Epithelial cell of prostate (primary cell): Measurements from ENCODE around the gene FDXR.

Experiments
- DNase-seq: peaks from one replicate; pipeline ENCODE4 v3.0.0-alpha.2; 2011; ENCODE audit warnings: low read depth, low spot score
- H3K27ac ChIP-seq: fragments of 450-650 bp; 2 replicates; pipeline ENCODE4 v1.5.1; 2017; ENCODE audit warnings: mild to moderate bottlenecking

Gene FDXR

DNA sequence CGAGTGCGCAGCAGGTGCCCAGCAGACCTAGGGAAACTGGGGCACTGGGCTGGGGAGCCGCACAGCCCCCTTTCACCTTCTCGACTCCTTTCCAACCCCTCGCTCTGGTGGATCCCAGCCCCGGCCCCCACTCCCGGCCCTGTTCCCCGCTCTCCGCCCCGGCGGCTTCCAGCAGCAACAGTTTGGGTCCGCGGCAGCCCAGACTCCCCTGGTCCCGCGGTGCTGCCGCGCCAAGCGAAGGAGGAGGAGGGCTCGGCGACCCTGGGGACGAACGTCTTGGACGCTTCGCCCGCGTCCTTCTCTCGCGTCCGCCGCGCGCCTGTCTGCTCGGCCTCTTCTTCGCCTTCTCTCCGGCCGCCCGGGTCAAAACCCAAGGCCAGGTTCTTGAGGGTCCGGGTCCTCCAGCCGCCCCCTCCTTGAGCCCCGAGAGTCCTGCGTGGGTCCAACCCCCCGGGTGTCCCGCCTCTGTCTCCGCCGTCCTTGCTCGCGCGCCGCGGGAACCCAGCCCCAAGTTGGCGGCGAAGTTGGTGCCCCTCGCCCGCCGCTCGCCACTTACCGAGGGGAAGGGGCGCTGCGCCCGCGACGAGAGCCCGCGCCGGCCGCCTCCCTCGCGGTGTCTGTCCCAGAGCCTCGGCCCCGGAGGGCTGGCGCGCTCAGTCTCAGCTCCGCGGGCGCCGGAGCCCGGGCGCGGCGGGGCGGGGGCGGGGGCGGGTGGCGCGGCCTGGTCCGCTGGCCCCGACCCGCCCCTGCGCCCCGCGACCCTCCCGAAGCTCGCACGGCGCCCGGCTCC is 11.7 kb downstream of the FDXR start:
- no peak overlapping the region for H3K27ac ChIP-seq
- DNase-seq: no peak

DNA sequence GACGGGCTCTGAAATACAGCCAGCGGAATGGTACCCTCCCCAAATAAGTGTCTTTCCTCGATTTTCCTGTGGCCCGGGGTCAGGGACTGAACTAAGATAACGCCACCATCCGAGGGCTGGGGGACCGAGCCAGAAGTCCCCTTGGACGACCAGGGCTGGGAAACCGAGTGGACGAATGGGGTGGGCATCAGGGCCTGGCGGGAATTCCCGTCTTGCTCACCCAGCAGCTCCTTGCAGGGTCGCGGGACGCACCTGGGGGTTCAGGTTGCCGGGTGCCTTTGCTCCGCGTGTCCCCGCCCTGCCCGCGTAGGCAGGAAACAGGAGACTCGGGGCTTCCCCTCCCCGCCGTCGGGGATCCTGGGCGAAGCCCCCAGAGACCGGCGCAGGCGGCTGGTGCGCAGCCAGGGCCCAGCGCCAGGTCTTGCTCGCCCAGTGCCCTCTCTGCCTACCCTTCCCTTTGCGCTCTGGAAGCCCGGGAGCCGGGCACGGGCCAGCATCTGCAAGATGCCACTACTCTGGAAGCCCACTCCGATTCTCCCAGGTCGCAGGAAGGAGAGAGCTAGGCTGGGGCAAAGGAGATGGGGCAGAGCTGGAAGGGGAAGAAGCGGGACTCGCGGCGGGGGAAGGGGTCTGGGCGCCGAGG is 12.4 kb downstream of the FDXR start:
- H3K27ac ChIP-seq: no peak overlapping the region
- no peak for DNase-seq

DNA sequence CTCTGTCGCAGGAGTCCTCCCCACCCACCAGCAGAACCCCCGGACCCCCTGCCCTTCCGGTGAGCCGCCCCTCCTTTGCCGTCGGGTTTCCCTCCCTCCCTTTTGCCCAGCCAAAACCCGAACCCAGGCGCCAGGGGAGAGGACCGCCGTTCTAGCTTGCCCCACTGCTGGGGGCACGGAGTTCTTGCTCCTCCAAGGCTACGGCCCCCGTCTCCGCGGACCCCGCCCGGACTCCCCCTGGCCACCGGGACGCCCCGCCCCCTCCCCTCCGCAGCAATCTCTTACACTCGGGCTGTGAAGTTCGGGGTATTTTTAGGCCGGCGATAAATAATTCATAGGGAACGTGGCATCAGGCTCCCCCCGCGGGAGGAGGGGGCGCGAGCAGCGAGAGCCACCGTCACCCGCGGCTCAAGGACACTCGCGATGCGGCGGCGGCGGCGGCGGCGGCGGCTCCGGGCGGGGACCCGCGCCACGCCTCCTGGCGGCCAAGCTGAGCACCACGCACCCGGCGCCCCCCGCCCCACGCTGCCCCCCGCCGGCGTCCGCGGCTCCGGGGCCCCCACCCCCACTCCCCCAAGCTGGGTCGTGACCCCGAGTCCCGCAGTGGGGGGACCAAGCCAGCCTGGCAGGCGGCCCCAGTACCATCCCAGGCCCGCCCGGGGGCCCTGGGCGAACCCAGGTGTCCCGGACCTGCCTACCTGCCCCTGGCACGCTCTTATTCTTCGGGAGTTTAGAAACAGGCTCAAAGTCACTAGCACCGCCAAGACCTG is 13.2 kb downstream of the FDXR start, which contains the start of gene GRIN2C:
Gene GRIN2C (minus strand): TSS at position 427 of the 770 bp plus-strand sequence. CDS start 4,793 bp downstream, outside the sequence.
- DNase-seq: no peak
- H3K27ac ChIP-seq: no peak within 1 kb of the TSS

DNA sequence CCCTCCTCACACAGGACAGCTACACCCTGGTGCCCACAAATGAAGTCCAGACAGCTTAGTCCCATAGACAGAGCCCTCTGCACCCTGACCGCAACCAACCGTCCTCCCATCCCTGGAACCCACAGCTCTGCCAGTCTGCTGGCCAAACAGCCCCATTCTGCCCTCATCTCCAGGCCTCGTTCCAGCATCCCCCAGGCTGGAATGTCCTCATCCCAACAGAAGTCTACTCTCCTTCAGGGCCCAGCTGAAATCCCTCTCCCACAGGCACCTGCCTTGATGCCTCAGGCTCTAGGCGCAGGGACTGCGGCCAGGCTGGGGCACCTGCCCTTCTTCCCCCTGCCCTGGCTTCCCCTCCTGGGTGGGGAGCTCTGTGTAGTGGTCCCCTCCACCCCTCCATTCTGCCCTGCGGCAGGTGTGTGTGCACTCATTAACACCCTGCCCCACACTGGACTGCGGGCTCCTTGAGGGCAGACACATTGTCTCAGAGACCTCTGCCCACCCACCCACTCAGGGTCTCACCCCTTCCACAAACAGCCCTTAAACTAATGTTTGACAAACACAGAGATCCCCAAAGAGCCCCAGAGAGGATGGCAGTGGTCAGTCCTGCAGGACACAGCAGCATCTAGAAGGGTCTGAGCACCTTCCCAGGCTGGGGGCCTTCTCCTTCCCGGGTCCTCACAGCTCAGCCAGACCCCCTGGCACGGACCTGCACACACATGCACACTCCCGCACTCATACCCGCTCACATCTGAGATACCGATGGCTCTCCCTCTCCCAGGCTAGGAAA is 13.9 kb downstream of the FDXR start:
- DNase-seq: no peak
- no peak overlapping the region for H3K27ac ChIP-seq

DNA sequence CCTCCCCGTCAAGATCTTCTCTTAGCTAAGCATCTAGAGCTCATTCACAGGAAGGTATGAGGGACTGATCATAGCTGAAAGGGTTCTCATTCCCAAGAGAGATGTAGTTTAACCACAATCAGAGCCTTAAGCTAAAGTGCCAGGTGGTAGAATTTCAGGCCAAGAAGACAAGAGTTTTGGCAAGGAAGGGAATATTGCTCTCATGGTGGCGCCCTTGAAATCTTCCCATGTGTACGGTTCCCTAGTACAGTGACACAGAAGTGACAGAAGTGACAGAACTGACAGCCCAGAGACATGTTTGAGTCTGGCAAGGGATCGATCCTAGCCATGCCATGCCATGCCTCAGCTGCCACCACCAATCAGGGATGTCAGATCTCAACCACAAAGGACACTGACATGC is 15.6 kb downstream of the FDXR start:
- DNase-seq: no peak
- no peak overlapping the region for H3K27ac ChIP-seq

DNA sequence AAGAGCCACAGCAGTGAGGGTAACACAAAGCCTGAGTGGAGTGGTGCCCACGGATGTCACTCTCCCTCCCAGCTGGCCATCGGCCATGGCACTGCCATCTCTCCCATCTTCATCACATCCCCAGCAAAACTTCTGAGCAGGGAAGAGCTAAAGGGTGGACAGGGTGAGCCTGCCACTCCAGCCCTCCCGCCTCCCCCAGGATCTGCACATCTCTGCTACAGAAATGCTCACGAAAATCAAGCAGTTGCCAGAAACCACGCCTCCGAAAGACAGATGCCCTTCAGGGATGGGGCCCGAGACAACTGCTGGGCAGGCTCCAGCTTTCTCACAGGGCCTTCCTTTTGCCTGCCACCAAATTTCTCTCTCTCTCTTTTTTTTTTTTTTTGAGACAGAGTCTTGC is 16.7 kb downstream of the FDXR start:
- no peak for DNase-seq
- no peak overlapping the region for H3K27ac ChIP-seq

DNA sequence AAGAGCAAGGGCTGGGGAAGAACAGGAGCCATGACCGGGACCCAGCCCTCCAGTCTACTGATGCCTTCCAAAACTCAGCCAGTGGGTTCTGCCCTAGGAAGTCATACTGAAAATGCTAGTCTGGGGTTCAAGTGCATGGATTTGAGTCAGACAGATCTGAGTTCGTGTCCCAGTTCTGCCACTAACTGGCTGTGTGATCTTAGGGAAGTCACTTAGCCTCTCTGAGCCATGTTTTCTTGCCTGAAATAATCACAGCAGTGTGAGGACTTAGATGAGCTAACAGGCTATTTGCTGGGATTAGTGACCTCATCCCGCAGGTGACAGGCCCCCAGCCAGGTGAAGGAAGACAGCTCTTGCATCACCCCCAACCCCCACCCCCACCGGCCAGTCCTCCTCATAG is 17.5 kb downstream of the FDXR start:
- no peak for DNase-seq
- H3K27ac ChIP-seq: no peak overlapping the region

DNA sequence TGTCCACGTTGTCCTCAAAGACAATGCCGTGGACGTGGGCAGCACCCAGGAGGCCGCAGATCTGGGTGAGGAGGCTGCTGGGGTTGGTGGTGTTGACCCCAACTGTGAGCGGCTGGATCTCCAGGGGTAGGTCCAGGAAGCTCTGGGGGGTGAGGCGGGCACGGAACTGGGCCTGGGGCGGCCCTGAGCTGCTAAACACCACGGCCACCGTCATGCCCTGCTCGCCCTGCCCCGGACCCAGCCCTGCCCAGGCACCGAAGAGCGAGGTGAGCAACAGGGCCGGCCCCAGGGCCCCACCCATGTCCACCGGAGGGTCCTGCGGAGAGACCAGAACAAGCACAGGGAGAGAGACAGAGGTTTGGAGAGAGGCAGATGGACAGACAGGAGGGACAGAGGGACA is 18.0 kb downstream of the FDXR start:
- H3K27ac ChIP-seq: no peak overlapping the region
- no peak for DNase-seq

DNA sequence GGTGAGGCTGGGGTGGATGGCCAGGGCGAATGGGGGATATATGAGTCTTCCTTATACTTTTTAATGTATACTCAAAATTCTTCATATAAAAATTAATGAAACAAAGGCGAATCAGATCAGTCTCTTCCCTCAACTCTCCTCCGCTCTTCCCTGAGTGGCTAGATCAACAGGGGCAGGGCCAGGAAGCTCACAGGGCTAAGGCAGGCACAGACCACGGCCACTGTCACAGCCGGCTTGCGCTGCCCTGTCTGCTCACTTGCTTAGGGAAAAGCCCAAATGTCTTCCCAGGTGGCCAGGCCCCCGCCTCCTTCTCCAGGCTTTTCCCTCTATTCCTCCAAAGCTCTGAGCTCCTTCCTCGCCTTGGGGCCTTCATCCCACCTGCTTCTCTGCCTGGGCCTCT is 19.1 kb downstream of the FDXR start:
- no peak for DNase-seq
- H3K27ac ChIP-seq: no peak overlapping the region

DNA sequence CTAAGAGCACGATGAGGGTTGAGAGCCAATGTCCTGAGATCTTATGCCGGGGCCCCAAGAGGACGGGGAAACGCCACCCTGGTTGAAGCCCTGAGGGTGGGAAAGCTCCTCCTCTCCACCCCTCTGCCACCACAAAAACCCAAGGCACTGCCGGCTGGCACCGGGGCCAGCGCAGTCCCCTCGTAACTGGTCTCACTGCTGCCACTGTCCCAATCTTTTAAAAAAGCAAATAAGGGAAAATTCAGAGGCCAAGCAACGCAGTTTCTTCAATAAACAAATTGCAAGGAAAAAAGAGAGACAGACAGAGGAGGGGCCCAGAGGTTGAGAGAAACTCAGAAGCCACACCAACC is 19.8 kb downstream of the FDXR start:
- no peak for DNase-seq
- no peak overlapping the region for H3K27ac ChIP-seq

DNA sequence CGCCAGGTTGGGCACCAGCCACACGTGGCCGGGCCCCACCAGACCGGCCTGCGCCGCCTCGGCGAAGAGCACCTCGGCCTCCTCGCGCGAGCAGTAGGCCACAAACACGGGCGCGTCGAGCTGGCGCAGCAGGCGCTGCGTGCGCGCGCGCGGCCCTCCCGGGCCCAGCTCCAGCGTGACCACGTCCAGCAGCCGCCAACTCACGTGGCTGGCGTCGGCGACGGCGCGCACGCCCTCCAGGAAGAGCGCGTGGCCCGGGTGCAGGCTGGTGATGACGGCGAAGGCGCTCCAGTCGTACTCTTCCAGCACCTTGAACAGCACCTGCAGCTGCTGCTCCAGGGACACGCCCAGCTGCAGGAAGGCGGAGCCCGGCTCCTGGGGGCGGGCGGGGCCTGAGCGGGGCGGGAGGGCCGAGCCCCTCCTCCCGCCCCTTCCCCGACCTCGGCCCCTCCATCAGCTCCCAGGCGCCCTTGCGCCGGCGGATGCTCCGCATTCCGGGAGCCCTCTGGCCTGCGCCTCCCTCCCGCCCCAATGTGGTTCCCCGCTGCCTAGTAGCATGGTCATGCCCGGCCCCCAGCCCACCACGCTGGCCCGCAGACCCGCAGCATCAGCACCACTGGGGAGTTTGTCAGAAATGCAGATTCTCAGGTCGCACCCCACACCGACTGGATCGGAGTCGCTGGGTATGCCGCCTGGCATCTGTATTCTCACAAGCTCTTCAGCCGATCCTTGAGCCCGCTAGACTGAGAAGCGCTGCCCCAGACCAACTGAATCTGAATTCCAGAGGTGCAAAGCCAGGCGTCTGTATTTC is 20.4 kb downstream of the FDXR start:
- DNase-seq: peak; percentile 8
- no peak overlapping the region for H3K27ac ChIP-seq

DNA sequence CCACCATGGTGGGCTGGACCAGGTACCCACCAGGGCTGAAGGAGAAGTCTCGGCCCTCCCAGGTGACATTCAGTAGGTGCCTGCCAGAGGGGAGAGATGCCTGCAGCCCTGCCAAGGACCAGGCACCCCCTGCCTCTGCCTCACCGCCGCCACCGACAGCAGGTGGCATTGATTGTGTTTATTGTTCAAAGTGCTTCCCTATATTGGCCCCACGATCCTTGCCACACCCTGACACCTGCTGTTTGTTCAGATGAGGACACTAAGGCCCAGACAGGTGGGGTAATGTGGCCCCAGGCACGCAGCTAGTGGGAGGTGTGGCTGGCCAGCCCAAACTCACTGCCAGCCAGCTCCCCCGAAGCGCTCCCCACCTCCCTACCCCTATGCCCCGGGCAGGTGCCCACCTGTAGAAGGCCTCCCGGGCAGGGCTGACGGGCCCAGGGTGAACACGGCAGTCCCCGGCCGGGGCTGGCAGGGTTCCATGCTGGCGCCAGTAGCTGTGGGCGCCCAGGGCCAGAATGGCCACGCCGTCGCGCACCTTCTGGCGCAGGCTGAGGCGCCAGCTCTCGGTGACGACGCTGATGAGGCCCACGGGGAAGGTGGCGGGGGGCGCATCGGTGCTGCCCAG is 21.1 kb downstream of the FDXR start:
- no peak for DNase-seq
- no peak overlapping the region for H3K27ac ChIP-seq

DNA sequence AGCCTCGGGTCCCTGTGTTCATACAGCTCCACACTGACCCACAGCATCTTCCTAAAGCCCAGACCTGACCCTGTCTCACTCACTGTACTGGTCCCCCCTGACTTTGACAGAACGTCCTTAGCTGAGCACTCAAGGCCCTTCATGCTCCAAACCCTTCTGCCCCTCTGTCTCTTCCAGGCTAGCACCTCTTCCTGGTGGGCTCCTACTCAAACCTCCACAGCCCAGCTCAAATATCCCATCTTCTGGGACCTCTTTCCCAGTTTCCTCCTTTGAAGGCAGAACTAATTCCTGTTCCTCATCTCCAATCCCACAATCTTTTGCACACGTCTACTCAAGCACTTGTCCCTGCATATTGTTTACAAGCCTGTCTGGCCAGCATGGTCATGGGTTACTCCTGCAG is 21.9 kb downstream of the FDXR start:
- no peak for DNase-seq
- H3K27ac ChIP-seq: no peak overlapping the region

DNA sequence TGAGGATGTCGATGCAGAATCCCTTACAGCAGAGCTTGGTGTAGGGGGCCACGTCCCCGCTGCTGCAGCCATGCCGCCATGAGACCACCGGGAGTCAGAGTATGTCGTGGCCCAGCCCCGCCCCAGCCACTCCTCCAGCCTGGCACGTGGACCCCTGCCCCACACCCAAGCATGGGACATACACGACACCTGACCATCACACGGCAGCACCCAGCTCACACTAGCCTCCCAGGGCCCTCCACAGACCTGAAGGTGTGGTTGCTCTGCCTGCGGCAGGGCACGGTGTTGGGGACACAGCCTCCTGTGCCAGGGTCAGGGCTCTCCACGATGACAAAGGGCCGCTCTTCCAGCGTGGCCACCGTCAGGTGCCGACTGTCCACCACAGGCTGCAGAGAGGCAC is 22.5 kb downstream of the FDXR start:
- H3K27ac ChIP-seq: no peak overlapping the region
- DNase-seq: no peak

DNA sequence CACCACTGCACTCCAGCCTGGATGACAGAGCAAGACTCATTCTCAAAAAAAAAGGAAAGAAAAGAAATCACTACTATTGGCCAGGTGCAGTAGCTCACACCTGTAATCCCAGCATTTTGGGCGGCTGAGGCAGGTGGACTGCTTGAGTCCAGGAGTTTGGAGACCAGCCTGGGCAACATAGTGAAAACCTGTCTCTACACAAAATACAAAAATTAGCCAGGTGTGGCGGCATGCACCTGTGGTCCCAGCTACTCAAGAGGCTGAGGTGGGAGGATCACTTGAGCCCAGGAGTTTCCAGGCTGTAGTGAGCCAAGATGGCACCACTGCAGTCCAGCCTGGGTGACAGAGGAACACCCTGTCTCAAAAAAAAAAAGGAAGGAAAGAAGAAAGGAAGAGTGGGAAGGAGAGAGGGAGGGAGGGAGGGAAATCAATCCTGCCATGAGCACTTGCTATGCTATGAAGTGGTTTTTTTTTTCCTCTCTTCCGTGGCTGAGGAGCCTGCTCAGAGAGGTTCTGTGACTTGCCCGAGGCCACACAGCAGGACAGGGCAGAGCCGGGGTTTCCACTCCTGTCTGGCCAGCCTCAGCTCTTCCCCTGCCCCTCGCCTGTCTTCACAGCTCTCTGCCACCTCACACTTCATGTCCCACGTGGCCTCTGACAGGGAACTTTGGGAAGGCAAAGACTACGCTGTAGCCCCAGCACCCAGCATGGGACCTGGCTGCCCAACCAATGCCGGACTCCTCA is 24.0 kb downstream of the FDXR start:
- H3K27ac ChIP-seq: no peak overlapping the region
- no peak for DNase-seq

DNA sequence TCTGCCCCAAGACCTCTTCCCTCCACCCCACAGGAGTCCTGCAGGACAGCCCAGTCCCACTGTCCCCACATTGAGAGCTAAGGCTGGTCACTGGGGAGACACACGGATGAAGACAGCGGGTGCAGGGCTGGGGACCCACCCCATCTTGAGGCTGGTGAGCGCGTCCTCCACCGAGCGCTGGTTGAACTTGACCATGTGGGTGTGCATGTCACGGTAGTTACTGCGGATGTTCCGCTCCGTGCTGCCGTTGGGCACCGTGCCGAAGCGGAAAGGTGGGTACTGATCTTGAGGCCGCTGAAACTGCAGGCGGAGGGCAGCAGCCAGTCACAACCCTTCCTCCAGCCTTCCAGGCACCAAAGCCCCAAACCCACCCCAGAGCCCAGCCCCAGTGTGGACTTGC is 26.2 kb downstream of the FDXR start:
- DNase-seq: no peak
- no peak overlapping the region for H3K27ac ChIP-seq

DNA sequence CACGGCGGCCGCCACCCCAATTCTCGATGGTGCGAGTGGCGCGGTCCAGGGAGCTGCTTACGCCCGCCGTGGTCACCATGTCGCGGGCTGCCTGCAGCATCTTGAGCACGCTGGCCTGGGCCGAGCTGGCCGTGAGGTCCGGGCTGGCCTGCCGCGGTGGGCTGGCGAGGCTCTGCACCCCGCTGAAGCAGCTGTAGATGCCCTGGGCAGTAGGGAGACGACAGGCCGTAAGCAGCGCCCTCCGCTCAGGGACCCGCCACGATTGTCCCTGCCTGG is 29.5 kb downstream of the FDXR start:
- H3K27ac ChIP-seq: no peak overlapping the region
- no peak for DNase-seq

DNA sequence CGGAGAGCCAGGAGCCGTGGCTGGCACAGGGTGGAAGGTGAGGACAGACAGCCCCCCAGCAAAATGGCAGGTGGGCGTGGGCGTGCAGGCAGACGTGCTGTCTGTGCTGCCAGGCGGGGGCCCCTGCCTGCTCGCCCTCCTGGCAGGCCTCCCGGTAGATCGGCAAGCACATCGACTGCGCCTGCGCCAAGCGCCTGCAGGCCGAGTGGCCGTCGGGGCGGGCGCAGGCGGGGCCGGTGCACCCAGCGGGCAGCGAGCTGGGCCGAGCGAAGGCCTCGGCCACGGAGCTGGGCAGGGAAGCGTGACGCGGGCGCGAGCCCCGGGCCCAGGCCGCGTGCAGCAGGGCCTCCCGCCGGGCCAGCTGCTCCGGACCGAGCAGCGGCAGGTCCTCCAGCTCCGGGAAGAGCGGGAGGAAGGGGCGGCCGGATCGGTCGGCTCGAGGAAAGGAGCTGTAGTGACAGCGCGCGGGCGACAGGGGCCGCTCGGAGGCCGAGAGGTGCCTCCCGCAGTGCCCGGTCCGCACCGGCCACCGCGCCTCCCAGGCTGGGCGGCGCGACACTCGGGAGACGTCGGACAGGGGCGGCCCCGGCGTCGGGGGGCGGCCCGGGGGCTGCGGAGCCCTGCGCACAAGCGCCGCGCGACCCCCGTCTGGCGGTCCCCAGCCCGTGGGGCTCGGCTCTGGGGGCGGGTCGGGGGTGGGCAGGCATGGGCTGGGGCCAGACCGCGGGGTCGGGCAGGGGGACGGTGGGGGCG is 30.0 kb downstream of the FDXR start:
- no peak overlapping the region for H3K27ac ChIP-seq
- no peak for DNase-seq
